ENCODE measurements around the gene TCERG1L.

GRCh38 chr10:131160219-131160875 lies 151.2 kb downstream of the TCERG1L start:
- TF ChIP-seq CTCF (IDR thresholded peaks at IDR 0.05) (no peak), POLR2A (IDR thresholded peaks at IDR 0.05) (no peak)
